HG03342 (cell line): ENCODE results near the gene CST9L.

Experiments
- ATAC-seq: cut with Tn5 transposase; IDR thresholded peaks from one replicate; pipeline ENCODE4 v1.9.1; 2021; ENCODE audit warnings: mild to moderate bottlenecking, moderate library complexity; ENCODE audit not compliant: unreplicated experiment

CST9L gene

DNA sequence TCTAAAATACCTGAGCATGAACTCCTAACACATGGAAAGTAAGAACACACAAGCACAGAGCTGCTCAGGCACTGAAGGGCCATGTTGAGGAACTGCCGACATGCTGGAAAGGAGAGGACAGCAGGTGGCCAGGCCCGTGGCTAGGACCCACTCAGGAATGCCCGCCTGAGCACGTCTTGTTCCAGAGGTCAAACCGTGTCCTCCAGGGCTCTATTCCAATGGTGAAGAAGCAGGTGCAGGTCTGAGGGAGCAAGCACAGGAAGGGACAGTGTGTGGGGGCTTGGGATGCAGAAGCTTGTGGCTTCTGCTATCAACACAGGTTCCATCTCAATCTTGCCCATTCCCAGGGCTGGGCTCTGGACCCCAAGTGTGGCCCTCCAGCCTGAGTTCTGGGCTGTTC lies 20.7 kb downstream of the CST9L start:
- no peak for ATAC-seq

GRCh38 chr20:23546435-23547144 lies 21.7 kb downstream of the CST9L start:
- no peak for ATAC-seq

DNA sequence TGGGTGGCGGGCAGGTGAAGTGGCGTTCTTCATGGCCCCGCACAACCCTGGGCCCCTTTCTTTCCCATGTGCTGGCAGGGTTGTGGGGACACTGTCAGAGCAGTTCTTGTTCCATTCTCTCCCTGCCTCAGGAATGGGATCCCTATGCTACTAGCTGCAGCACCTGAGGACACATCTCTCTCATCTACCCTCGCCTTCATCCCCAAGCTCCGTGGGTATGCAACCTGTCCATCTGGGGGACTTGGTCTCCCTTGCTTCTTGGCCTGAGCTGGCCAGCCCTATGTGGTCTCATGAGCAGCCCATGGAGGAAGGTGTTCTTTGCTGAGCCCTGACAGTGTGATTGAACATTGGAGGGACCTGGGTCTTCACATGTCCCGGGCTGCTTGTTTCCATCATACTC lies 24.2 kb downstream of the CST9L start:
- ATAC-seq, result no peak

- no peak for ATAC-seq
Measured at GRCh38 chr20:23542801-23543200, 25.5 kb downstream of the CST9L start.

- no peak for ATAC-seq
Measured at GRCh38 chr20:23541776-23542175, 26.5 kb downstream of the CST9L start.

GRCh38 chr20:23541330-23541729 lies 27.0 kb downstream of the CST9L start:
- no peak for ATAC-seq

DNA sequence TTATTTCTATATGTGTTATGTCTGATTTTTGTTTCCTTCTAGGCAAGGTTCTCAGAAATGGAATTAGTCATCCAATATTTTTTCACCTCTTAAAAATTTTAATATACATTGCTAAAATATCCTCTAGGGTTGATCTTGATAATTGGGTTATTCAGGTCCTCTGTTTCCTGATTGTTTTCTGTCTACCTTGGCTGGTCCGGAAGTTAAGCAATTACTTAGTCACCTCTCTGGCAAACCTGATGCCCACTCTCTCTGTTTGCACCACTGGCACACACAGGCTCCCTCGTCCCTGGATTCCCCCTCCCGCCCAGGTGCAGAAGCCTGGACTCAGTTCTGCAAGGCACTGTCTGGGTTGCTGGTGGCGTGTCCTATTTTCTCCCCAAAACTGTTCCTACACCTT lies 27.7 kb downstream of the CST9L start:
- ATAC-seq, result no peak

- no peak for ATAC-seq
Measured at GRCh38 chr20:23537030-23537429, 31.3 kb downstream of the CST9L start.

GRCh38 chr20:23536328-23536974 lies 31.8 kb downstream of the CST9L start:
- no peak for ATAC-seq

GRCh38 chr20:23534801-23535593 lies 33.3 kb downstream of the CST9L start:
- no peak for ATAC-seq

DNA sequence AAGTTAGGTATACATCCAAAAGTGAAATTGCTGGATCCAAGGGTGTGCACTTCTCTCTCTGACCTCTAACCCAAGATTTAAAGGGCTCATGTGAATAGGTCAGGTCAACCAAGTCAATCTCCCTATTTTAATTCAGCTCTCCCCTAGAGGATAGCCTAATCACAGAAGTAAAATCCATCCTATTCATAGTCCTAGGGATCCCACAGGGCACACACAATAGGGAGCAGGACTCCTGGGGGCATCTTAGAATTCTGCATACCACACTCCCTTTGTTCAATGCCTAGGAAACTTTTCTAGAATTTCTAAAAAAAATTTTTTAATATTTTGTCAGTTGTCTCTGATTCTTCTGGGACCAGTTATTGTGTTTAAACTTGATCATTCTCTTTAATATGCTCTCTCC lies 35.1 kb downstream of the CST9L start:
- ATAC-seq, result no peak

- ATAC-seq, result no peak
Measured at GRCh38 chr20:23532533-23532932, 35.8 kb downstream of the CST9L start.

- no peak for ATAC-seq
Measured at GRCh38 chr20:23530937-23531567, 37.2 kb downstream of the CST9L start.

DNA sequence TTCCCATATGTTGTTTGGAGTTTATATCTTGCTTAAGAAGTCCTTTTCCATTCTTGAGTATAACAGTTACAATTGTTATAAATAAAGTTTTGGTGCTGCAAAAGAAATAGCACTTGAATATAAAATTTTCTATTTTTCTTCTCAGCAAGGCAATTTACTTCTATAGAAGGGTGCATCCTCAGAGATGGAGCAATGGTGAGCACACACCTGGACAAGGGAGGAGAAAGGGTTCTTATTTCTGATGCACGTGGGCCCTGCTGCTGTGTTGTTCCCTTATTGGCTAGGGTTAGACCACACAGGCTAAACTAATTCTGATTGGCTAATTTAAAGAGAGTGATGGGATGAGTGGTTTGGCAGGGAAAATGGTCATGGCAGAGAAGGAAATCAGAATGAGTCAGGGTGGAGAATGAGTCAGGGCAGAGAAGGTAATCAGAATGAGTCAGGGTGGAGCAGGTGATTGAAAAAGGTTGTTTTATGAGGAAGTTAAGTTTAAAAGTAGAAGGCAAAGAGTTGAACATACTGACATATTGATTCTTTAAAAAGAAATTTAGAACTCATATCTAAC lies 39.3 kb downstream of the CST9L start:
- ATAC-seq, result no peak

- no peak for ATAC-seq
Measured at GRCh38 chr20:23526850-23527249, 41.4 kb downstream of the CST9L start.

DNA sequence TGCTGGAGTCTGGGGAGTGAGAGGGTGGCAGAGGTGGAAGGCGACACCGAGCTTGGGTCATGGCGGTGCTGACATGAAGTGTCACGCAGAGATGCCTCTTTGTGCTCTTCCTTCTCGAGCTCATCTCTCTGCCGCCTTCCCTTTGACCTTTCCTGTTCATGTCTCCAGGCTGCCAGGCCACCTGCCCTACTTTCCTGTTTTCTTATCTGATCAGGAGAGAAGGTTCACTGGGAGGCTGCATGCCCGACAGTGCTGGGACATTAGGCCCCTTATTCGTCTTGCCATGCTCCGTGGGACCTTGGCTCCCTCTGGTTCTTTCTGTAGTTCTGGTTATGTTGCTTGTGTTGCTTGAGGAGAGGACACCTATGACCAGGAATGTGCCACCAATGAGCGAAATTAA lies 44.1 kb downstream of the CST9L start:
- no peak for ATAC-seq

DNA sequence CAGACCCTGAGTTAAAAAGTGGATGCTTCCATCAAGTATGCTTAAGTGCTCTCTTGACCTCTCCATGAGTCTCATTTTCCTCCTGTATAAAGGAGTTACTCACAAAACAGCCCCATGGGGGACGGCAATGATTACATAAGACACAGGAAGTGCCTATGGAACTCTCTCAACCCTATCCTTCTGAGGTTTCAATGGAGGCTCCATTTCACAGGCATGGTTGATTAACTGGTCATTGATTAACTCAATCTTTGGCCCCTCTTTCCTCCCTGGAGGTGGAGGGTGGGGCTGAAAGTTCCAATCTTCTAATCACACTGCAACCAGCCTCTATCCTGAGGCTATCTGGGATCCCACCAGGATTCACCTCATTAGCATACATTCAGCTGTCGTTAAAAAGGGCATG lies 48.1 kb downstream of the CST9L start:
- ATAC-seq, result peak; percentile 58

- no peak for ATAC-seq
Measured at GRCh38 chr20:23519556-23519955, 48.7 kb downstream of the CST9L start.

DNA sequence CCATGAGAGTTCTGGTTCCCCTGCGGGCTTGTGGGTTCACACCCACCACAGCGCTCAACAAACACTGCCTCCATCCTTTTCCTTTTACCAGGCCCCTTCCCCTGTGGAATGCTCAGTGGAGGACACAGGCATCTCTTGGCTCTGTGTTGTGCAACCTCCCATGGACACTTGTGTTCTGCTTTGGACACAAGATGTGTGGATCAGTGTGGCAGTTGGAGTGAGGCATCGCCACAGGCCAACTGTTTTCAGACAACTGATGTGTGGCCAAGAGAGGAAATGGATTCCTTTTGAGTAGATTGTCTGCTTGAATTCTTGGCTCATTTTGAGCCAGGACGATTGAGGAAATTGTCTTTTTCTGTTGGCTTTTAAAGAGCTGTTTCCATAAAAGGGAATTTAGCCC lies 50.6 kb downstream of the CST9L start:
- no peak for ATAC-seq

- no peak for ATAC-seq
Measured at GRCh38 chr20:23515250-23515939, 52.9 kb downstream of the CST9L start.

DNA sequence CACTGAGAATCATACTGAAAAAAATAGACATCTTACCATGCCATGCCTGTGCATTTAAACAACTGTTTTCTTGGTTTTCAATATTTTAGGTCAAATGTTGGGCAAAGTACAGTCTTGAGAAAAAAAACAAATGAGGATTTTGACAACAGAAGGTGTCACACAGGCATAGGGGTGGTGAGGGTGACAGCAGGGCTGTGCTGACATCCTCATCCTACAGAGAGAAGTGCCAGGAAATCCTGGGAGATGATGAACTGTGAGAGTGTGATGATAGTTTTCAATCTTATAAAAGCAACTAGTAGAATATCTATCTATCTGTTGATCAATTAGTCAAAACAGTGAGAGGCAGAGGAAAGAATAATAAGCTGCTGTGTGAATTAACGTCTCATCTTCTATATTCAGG lies 53.4 kb downstream of the CST9L start:
- no peak for ATAC-seq
